ENCODE results near the gene LACTBL1.

The LACTBL1 gene

GRCh38 chr1:22935433-22935832, 37.2 kb downstream of the LACTBL1 start:
- ATAC-seq, result no peak

- no peak for ATAC-seq
Measured at GRCh38 chr1:22932803-22933470, 39.7 kb downstream of the LACTBL1 start.

GRCh38 chr1:22930240-22930912, 42.3 kb downstream of the LACTBL1 start:
- ATAC-seq, result no peak

GRCh38 chr1:22925111-22925510, 47.6 kb downstream of the LACTBL1 start:
- no peak for ATAC-seq

GRCh38 chr1:22922640-22923039, 50.0 kb downstream of the LACTBL1 start:
- ATAC-seq, result no peak

- no peak for ATAC-seq
Measured at GRCh38 chr1:22921452-22922126, 51.1 kb downstream of the LACTBL1 start.

- no peak for ATAC-seq
Measured at GRCh38 chr1:22920734-22921451, 51.8 kb downstream of the LACTBL1 start.

GRCh38 chr1:22920026-22920733, 52.5 kb downstream of the LACTBL1 start:
- ATAC-seq, result no peak

GRCh38 chr1:22919341-22920025, 53.2 kb downstream of the LACTBL1 start:
- ATAC-seq, result no peak

GRCh38 chr1:22918644-22919043, 54.0 kb downstream of the LACTBL1 start:
- ATAC-seq, result no peak

GRCh38 chr1:22917989-22918388, 54.7 kb downstream of the LACTBL1 start:
- no peak for ATAC-seq

GRCh38 chr1:22916471-22916820, 56.2 kb downstream of the LACTBL1 start:
- no peak for ATAC-seq

- no peak for ATAC-seq
Measured at GRCh38 chr1:22915816-22916470, 56.7 kb downstream of the LACTBL1 start.

GRCh38 chr1:22915231-22915630, 57.4 kb downstream of the LACTBL1 start:
- ATAC-seq, result no peak

- ATAC-seq, result no peak
Measured at GRCh38 chr1:22914633-22915217, 57.9 kb downstream of the LACTBL1 start.

- ATAC-seq, result no peak
Measured at GRCh38 chr1:22914156-22914555, 58.5 kb downstream of the LACTBL1 start.

- ATAC-seq, result no peak
Measured at GRCh38 chr1:22913421-22914141, 59.1 kb downstream of the LACTBL1 start.

- ATAC-seq, result no peak
Measured at GRCh38 chr1:22912311-22912710, 60.4 kb downstream of the LACTBL1 start.

GRCh38 chr1:22910986-22911651, 61.5 kb downstream of the LACTBL1 start:
- ATAC-seq, result no peak

- ATAC-seq, result no peak
Measured at GRCh38 chr1:22910286-22910685, 62.4 kb downstream of the LACTBL1 start.
